NCI-H510A (cell line): ENCODE measurements around the gene CLCN7.

Experiments
- DNase-seq: peaks from one replicate; lab custom pipeline; 2025; lab: John Stamatoyannopoulos, UW

CLCN7 gene

GRCh38 chr16:1502092-1503004 lies 27.5 kb upstream of the CLCN7 start:
- no peak for DNase-seq

GRCh38 chr16:1501630-1502029 lies 26.8 kb upstream of the CLCN7 start:
- DNase-seq, result no peak

- no peak for DNase-seq
These were observed 25.8 kb upstream of the CLCN7 start for GRCh38 chr16:1500465-1501150.

- DNase-seq, result no peak
These were observed 25.1 kb upstream of the CLCN7 start for GRCh38 chr16:1499756-1500464.

GRCh38 chr16:1498899-1499676 lies 24.3 kb upstream of the CLCN7 start:
- no peak for DNase-seq

DNA sequence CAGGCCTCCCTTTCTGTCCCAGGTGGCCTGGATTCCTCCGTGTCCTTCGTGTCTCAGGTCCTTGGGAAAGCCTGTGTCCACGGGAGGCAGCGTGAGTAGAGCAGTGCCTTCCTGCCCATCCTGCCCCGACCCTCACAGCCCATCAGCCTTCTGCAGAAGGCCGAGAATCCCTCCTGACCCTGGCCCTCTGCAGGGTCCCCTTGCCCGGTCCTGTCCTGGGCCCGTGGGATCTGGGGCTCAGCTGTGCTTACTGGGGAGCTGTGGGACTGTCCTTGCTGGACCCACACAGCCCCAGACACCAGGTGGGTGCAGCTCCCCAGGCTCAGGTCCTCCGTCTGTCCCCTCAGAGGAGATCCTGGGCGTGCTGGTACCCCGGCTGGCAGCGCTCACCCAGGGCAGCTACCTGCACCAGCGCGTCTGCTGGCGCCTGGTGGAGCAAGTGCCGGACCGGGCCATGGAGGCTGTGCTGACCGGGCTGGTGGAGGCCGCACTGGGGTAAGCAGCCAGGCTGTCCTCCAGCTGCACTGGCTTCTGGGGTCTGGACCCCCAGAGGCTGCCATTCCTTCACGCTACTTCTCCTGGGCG lies 22.3 kb upstream of the CLCN7 start:
- DNase-seq, result no peak

DNA sequence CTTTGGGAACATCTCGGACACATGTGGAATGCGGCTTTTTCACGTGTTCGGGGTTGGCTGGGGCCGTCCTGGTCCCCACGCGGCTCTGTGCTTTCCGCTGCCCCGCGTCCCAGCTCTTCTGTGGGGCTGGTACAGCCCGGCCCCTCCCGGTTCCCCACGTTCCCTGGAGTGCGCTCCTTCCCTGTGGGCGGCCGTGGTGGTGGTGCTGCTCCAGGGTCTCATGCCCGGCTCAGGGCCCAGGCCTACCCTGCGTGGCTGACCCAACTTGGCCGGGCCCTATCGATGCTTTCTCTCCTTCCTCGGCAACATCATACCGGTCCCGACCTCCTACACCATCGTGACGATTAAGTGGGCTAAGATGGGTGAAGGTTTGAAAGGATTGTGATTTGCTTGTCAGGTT lies 21.6 kb upstream of the CLCN7 start:
- no peak for DNase-seq

DNA sequence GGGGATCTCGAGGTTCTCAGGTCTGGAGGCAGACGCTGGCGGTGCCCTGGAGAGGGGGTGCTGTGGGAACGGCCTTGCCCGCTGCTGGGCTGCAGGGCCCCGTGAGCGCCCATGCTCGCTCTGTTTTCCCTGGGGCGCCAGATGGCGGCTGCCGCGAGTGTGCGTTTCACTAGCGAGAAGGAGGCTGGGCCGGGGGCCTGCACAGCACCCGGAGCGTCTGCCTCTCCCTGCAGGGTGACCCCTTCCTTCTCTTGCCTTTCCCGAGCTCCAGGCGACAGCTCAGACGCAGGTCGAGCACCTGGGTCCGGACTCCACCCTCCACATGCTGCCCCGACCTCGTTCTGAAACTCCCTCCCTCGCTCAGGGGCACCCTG lies 21.0 kb upstream of the CLCN7 start:
- no peak for DNase-seq

DNA sequence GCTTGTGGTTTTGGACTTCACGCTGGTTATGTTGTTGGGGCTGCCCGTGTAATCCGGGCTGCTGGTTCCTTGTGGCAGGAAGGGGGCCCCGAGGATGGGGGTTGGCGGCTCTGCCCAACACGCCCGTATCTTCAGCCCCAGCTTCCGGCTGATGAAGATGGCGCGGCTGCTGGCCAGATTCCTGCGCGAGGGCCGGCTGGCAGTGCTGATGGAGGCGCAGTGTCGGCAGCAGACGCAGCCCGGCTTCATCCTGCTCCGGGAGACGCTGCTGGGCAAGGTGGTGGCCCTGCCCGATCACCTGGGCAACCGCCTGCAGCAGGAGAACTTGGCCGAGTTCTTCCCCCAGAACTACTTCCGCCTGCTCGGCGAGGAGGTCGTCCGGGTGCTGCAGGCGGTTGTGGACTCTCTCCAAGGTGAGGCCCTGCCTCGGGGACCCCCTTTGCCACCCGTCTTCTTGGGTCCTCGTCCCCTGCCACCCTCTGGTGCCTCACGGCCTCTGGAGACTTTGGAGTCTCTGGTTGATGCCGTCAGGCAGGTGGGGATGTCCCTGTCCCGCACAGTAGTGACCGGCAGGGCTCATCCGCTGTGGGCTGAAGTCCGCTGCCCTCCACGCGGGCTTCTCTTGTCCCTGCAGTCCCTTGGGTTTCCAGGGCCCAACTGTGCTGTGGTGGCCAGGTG lies 20.5 kb upstream of the CLCN7 start:
- DNase-seq, result no peak

GRCh38 chr16:1494711-1495110 lies 19.9 kb upstream of the CLCN7 start:
- DNase-seq, result no peak

- DNase-seq, result no peak
These were observed 19.4 kb upstream of the CLCN7 start for GRCh38 chr16:1494129-1494640.

GRCh38 chr16:1493746-1494094 lies 18.9 kb upstream of the CLCN7 start:
- no peak for DNase-seq

GRCh38 chr16:1492923-1493745 lies 18.3 kb upstream of the CLCN7 start, which contains the start of gene TELO2:
TELO2 (plus strand) TSS chr16:1493360; CDS start chr16:1494282, 922 bp downstream.
- no peak for DNase-seq

DNA sequence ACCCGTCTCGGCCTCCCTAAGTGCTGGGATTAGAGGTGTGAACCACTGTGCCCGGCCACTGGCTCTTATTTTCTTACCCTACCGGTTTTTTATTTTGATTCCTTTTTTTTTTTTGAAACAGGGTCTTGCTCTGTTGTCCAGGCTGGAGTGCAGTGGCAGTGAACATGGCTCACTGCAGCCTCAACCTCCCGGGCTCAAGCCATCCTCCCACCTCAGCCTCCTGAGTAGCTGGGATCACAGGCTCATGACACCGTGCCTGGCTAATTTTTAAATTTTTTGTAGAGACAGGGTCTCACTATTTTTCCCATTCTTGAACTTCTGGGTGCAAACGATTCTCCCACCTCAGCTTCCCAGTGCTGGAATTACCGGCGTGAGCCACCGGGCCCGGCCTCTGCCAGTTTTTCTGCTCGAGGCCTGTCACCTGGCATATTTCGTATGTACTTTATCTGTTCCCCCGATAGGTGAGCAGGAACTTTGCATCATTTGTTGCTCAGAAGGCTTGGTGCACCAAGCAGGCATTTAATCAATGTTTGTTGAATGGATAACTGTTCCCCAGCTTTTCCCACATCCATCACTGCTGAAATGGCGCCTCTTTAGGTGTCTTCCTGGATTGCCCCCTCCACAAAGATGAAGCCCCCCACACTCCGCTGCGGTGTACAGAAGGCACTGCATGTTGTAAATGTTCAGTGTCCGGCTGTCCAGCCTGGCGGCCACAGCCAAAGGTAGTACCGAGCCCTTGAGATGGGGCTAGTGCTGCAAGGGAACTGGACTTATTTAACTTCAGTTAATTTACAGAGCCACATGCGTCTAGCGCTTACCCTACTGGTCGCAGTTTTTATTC lies 17.5 kb upstream of the CLCN7 start:
- DNase-seq, result no peak

DNA sequence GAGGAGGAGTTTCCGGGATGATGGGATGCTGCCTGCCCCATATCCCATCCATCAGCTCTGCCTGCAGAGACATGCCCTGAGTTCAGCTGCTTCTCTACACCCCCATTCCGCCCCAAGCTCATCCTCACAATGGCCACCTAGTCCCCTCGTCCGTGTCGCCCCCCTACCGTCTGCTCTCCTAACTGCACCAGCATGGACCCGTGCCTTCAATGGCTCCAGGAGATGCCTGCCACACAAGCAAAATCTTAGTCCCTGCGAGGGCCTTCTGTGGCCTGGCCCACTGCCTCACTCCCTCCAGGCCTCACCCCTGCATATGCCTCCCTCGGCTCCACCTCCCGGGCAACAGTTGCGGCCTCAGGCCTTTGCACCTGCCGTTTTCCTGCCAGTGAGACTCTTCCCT lies 16.5 kb upstream of the CLCN7 start:
- DNase-seq, result no peak

- no peak for DNase-seq
These were observed 14.2 kb upstream of the CLCN7 start for GRCh38 chr16:1489077-1489476.

GRCh38 chr16:1488619-1489018 lies 13.8 kb upstream of the CLCN7 start, which contains the start of gene PTX4:
PTX4 (minus strand) TSS chr16:1488944; CDS start chr16:1488909, 35 bp downstream.
- DNase-seq, result no peak

DNA sequence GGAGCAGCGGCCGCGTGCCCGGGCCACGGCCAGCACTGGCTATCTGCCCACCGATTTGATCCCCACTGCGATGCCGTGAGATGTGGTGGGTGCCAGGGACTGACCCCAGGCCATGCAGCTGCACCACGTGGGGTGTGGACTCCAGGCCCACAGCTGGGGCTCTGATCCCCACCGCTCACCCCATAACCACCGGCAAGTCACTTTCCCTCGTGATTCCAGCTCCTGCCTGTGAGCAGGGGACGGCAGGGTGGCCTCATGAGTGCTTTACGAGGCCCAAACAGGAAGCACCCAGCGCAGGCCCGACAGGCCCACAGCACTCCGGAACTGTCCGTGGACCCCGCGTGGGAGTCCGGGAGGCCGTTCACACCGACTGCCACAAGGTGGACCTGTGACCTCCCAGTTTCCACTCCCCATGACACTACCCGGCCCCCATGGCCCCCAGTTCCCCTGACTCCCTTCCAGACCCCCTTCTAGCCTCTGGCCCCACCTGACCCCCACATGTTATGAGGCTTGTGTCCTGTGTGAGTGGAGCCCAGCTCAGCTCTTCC lies 13.3 kb upstream of the CLCN7 start:
- no peak for DNase-seq
